DMS114 treated with DMSO at 0.1 percent for 48 hours (cell line): ENCODE measurements around the gene STRA8.

Source experiments
- DNase-seq: peaks from one replicate; lab custom pipeline; 2025; ENCODE audit not compliant: unreplicated experiment; lab: John Stamatoyannopoulos, UW

STRA8 gene

GRCh38 chr7:135300913-135301765, 67.5 kb downstream of the STRA8 start:
- no peak for DNase-seq
